ENCODE measurements around the gene DDO. TPM values are rescaled to one million over a fixed set of nuclear protein-coding genes. Genes with fewer than 3 reads are reported as not detected.

Gene DDO
- total and polyA plus RNA-seq, 2 donors (not counting 3 experiments of a cell fraction or from before 2014, with no cell fraction given): not detected

DNA sequence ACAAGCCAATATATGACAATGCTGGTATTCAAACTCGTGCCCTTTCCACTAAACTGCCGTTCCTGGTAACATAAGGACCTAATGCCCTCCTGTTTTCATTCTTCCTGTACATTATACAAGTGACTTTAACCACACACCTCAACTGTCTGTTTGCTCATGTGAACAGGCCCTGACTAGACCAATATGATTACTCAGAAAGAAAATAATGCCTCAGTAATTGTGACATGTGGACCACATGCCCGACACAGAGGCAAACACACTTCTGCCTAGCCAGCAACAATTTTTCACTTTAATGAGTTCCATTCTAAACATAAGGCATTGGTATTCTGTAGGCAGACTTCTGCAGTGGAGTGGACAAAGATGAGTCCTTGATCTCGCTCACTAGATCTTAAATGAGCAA, 31.0 kb upstream of the DDO start:
- H3K9ac ChIP-seq (replicated peaks; ENCODE audit: extremely low read depth, insufficient read depth, low read length): no peak overlapping the region
- TF ChIP-seq POLR2AphosphoS5 (IDR thresholded peaks at IDR 0.05; ENCODE audit: insufficient read depth, low read depth, low read length) (no peak), FOS (IDR thresholded peaks at IDR 0.05; ENCODE audit: borderline replicate concordance, insufficient read depth, low read length) (no peak), MAX (IDR thresholded peaks at IDR 0.05; ENCODE audit: insufficient read depth, insufficient read length) (no peak), JUN (IDR thresholded peaks at IDR 0.05; ENCODE audit: borderline replicate concordance, insufficient read depth, insufficient read length, low read depth) (no peak)
- no peaks in the 10 kb centered on the region for H3K4me1 ChIP-seq (ENCODE audit: control insufficient read depth, extremely low read depth, insufficient read depth, low read length)
- H2AFZ ChIP-seq (ENCODE audit: low read depth, low read length): no peak overlapping the region
- no peak for DNase-seq (ENCODE audit: low read depth, low spot score)
- BruUV-seq (replicated peaks): no TSS peak
- H3K9me1 ChIP-seq (replicated peaks; ENCODE audit: control insufficient read depth, extremely low read depth, insufficient read depth, low read length): no peaks in the 10 kb centered on the region
- H4K20me1 ChIP-seq (replicated peaks; ENCODE audit: control insufficient read depth, extremely low read depth, insufficient read depth, low read length): no peaks in the 10 kb centered on the region
- peaks cover 11 to 27% of the 10 kb centered on the region in 2 experiments for H3K27me3 ChIP-seq (ENCODE audit: control insufficient read depth in 2 of 2, insufficient read depth in 2 of 2, low read length in 2 of 2)
- H3K27ac ChIP-seq (ENCODE audit: insufficient read depth, low read depth, low read length): no peak overlapping the region
- intact Hi-C loops (cut with micrococcal nuclease) (no loop called here), dilution Hi-C loops (cut with MboI; ENCODE audit: extremely low pct_ligation_motif_present, low sequenced_read_pairs) (no loop called here)
- ChIA-PET POLR2A (no interaction called here), CTCF (no interaction called here)
- no peaks in the 10 kb centered on the region for H3K36me3 ChIP-seq (ENCODE audit: control insufficient read depth in 2 of 2, extremely low read depth in 1 of 2, insufficient read depth in 2 of 2, low read length in 2 of 2)
- no peaks in the 10 kb centered on the region for H3K79me2 ChIP-seq (ENCODE audit: control insufficient read depth, insufficient read depth, low read length)
- H3K9me3 ChIP-seq (replicated peaks; ENCODE audit: control insufficient read depth, insufficient read depth, low read length): no peaks in the 10 kb centered on the region
- no peak overlapping the region for H3K4me3 ChIP-seq (replicated peaks in 1 of 3; ENCODE audit: insufficient read depth in 1 of 3, low read depth in 1 of 3, low read length in 3 of 3)
- H3K4me2 ChIP-seq (ENCODE audit: insufficient read depth, low read length): no peak overlapping the region
- FAIRE-seq: no peak

DNA sequence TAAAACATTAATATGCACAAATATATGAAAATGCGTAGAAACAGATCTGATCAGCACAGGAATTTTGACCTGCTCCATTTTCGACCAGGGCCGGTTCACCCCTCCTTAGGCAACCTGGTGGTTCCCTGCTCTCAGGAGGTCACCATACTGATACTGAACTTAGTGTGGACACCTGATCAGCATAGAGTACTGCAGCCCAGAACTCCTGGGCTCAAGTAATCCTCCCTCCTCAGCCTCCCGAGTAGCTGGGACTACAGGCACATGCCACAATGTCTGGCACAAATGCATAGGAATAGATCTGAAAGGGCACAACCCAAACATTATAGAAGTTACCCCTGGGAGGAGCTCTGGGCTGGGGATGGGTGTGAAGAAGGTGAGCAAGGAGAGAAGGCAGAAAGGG, 24.7 kb upstream of the DDO start:
- ChIA-PET CTCF (no interaction called here), POLR2A (no interaction called here)
- H3K9me1 ChIP-seq (replicated peaks; ENCODE audit: control insufficient read depth, extremely low read depth, insufficient read depth, low read length): no peaks in the 10 kb centered on the region
- TF ChIP-seq, protein P1, sequence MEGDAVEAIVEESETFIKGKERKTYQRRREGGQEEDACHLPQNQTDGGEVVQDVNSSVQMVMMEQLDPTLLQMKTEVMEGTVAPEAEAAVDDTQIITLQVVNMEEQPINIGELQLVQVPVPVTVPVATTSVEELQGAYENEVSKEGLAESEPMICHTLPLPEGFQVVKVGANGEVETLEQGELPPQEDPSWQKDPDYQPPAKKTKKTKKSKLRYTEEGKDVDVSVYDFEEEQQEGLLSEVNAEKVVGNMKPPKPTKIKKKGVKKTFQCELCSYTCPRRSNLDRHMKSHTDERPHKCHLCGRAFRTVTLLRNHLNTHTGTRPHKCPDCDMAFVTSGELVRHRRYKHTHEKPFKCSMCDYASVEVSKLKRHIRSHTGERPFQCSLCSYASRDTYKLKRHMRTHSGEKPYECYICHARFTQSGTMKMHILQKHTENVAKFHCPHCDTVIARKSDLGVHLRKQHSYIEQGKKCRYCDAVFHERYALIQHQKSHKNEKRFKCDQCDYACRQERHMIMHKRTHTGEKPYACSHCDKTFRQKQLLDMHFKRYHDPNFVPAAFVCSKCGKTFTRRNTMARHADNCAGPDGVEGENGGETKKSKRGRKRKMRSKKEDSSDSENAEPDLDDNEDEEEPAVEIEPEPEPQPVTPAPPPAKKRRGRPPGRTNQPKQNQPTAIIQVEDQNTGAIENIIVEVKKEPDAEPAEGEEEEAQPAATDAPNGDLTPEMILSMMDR (IDR thresholded peaks at IDR 0.05; ENCODE audit: extremely low read depth in 1 of 2, insufficient read depth in 1 of 2, low read depth in 1 of 2, low read length in 2 of 2): no peak
- TF ChIP-seq JUN (IDR thresholded peaks at IDR 0.05; ENCODE audit: borderline replicate concordance, insufficient read depth, insufficient read length, low read depth): no peak
- no peaks in the 10 kb centered on the region for H3K4me1 ChIP-seq (ENCODE audit: control insufficient read depth, extremely low read depth, insufficient read depth, low read length)
- no peaks in the 10 kb centered on the region for H3K79me2 ChIP-seq (ENCODE audit: control insufficient read depth, insufficient read depth, low read length)
- no peaks in the 10 kb centered on the region for H3K9me3 ChIP-seq (replicated peaks; ENCODE audit: control insufficient read depth, insufficient read depth, low read length)
- no peak overlapping the region for H3K27ac ChIP-seq (ENCODE audit: insufficient read depth, low read depth, low read length)
- intact Hi-C loops (cut with micrococcal nuclease) (no loop called here), dilution Hi-C loops (cut with MboI; ENCODE audit: extremely low pct_ligation_motif_present, low sequenced_read_pairs) (no loop called here)
- FAIRE-seq: no peak
- H3K27me3 ChIP-seq (ENCODE audit: control insufficient read depth in 2 of 2, insufficient read depth in 2 of 2, low read length in 2 of 2): peaks cover 1 to 21% of the 10 kb centered on the region in 2 experiments
- no peak overlapping the region for H3K4me2 ChIP-seq (ENCODE audit: insufficient read depth, low read length)
- no peak overlapping the region for H3K4me3 ChIP-seq (replicated peaks in 1 of 3; ENCODE audit: insufficient read depth in 1 of 3, low read depth in 1 of 3, low read length in 3 of 3)
- H4K20me1 ChIP-seq (replicated peaks; ENCODE audit: control insufficient read depth, extremely low read depth, insufficient read depth, low read length): no peaks in the 10 kb centered on the region
- H3K9ac ChIP-seq (replicated peaks; ENCODE audit: extremely low read depth, insufficient read depth, low read length): no peak overlapping the region
- no peak overlapping the region for H2AFZ ChIP-seq (ENCODE audit: low read depth, low read length)
- no peak for DNase-seq (ENCODE audit: low read depth, low spot score)
- BruUV-seq (replicated peaks): no TSS peak
- no peaks in the 10 kb centered on the region for H3K36me3 ChIP-seq (ENCODE audit: control insufficient read depth in 2 of 2, extremely low read depth in 1 of 2, insufficient read depth in 2 of 2, low read length in 2 of 2)
